PC-9 (cell line): ENCODE results near the gene CACNA2D1. TPM values are rescaled to one million over a fixed set of nuclear protein-coding genes. Genes with fewer than 3 reads are reported as not detected.

Experiments
- BruUV-seq: library from RNA; stranded (reverse); fragments of 400-500 nt; replicated peaks from 2 replicates; lab custom pipeline; 2021; lab: Mats Ljungman, UMichigan
- CTCF ChIA-PET: fragments of 300-600 bp; sonication (Branson Sonifier 250); formaldehyde crosslinking; loops from one replicate; lab custom pipeline; 2022; ENCODE audit warnings: antibody characterized with exemption; lab: Charles Lee
- POLR2A ChIA-PET: fragments of 300-600 bp; sonication (Branson Sonifier 250); formaldehyde crosslinking; loops from one replicate; lab custom pipeline; 2022; ENCODE audit warnings: antibody characterized with exemption; ENCODE audit not compliant: unreplicated experiment; lab: Charles Lee
- DNase-seq, 2 experiments: peaks; one replicate each; pipeline versions ENCODE4 v3.0.0 to v3.0.0-alpha.2; 2015 to 2022; ENCODE audit warnings: mixed read lengths in 1 of 2
- H2AFZ ChIP-seq: fragments of 200-600 bp; sonication (generic); 2 replicates; pipeline ENCODE4 v1.8.1; 2017; ENCODE audit warnings: antibody characterized with exemption
- H3F3A ChIP-seq: fragments of 200-600 bp; sonication (generic); 2 replicates; pipeline ENCODE4 v1.8.1; 2017; ENCODE audit warnings: antibody characterized with exemption, mild to moderate bottlenecking, low read depth; ENCODE audit not compliant: insufficient read depth
- H3K27ac ChIP-seq: fragments of 200-600 bp; sonication (generic); 2 replicates; pipeline ENCODE4 v1.6.1; 2016; ENCODE audit warnings: mixed run types
- H3K27me3 ChIP-seq: fragments of 200-600 bp; sonication (generic); 2 replicates; pipeline ENCODE4 v1.6.1; 2016; ENCODE audit warnings: low read depth, mixed run types; ENCODE audit not compliant: insufficient read depth
- H3K36me3 ChIP-seq: fragments of 200-600 bp; sonication (generic); 2 replicates; pipeline ENCODE4 v1.6.1; 2016; ENCODE audit warnings: low read depth, mixed run types
- H3K4me1 ChIP-seq: fragments of 200-600 bp; sonication (generic); replicated peaks from 2 replicates; pipeline ENCODE4 v1.6.1; 2016; ENCODE audit warnings: mixed run types; ENCODE audit not compliant: insufficient read depth
- H3K4me2 ChIP-seq: fragments of 200-600 bp; sonication (generic); 2 replicates; pipeline ENCODE4 v1.6.1; 2017; ENCODE audit warnings: mixed run types
- H3K4me3 ChIP-seq: fragments of 200-600 bp; sonication (generic); 2 replicates; pipeline ENCODE4 v1.6.1; 2016; ENCODE audit warnings: mixed run types
- H3K79me2 ChIP-seq: fragments of 200-600 bp; sonication (generic); 2 replicates; pipeline ENCODE4 v1.6.1; 2017; ENCODE audit warnings: low read depth, mixed run types
- H3K9me2 ChIP-seq: fragments of 200-600 bp; sonication (generic); 2 replicates; pipeline ENCODE4 v1.8.1; 2017; ENCODE audit warnings: mild to moderate bottlenecking; ENCODE audit not compliant: insufficient read depth
- H3K9me3 ChIP-seq: fragments of 200-600 bp; sonication (generic); 2 replicates; pipeline ENCODE4 v1.8.1; 2016; ENCODE audit warnings: low read depth; ENCODE audit not compliant: insufficient read depth
- H4K20me1 ChIP-seq: fragments of 200-600 bp; sonication (generic); 2 replicates; pipeline ENCODE4 v1.8.1; 2017; ENCODE audit not compliant: insufficient read depth
- EZH2 ChIP-seq: fragments of 200-600 bp; sonication (generic); IDR thresholded peaks from 2 replicates; pipeline ENCODE4 v1.8.0; 2017; ENCODE audit warnings: antibody characterized with exemption, low read depth
- intact Hi-C: fragments of 100-400 bp; cut with micrococcal nuclease; formaldehyde crosslinking; loops from one replicate; pipeline ENCODE4 v1.10.0; 2022; ENCODE audit not compliant: unreplicated experiment
- total RNA-seq: library from RNA; stranded (reverse); gene quantifications from 2 replicates; pipeline ENCODE4 v1.2.3, GENCODE V29; 2021
- TF ChIP-seq, protein P1 (sequence below): fragments of 200-600 bp; sonication (generic); conservative IDR thresholded peaks from 2 replicates; pipeline ENCODE4 v1.6.1; 2017; ENCODE audit warnings: mixed run types, antibody characterized with exemption, mild to moderate bottlenecking, moderate library complexity

Gene CACNA2D1
- total RNA-seq, 1 experiment from 2014 or later = 3.2 TPM

DNA sequence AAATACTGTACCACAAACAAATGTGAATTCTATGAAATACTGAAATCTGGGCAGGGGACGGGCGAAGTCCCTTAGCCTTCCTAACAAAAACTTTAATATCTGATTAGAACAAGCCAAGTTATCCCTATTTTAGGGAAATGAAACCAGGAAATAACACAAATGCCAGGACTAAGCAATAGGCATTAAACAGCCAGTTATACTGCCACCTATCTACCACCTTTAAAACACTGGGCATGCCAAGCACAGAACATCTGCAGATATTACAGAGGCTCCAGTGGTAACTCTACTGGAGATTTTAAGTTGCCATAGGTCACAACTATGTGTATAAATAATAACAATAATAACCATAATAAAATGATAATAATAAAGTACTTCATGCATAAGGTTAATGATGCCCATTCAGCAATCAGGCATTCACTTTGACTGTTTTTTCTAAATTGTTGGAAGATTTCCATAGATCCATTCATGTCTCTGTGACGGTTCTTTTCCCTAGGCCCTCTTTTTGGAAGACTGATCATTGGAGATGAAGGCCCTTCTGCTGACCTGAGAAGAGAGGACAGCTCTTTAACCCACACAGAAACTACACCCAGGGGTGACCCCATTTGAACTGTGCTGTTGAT is 195.7 kb downstream of the CACNA2D1 start:
- ChIA-PET POLR2A (no interaction called here), CTCF (no interaction called here)
- Histone ChIP-seq H3K4me3 (no peak overlapping the region), H3K27me3 (no peaks in the 10 kb centered on the region), H3K9me2 (no peaks in the 10 kb centered on the region), H3F3A (no peaks in the 10 kb centered on the region), H3K79me2 (no peaks in the 10 kb centered on the region), H3K36me3 (no peaks in the 10 kb centered on the region), H4K20me1 (no peaks in the 10 kb centered on the region), H2AFZ (no peak overlapping the region), H3K4me2 (no peak overlapping the region), H3K4me1 (no peaks in the 10 kb centered on the region), H3K9me3 (no peaks in the 10 kb centered on the region), H3K27ac (no peak overlapping the region)
- DNase-seq = no peak
- intact Hi-C loops = no loop called here
- BruUV-seq = no TSS peak
- TF ChIP-seq EZH2 = no peak
- TF ChIP-seq, protein P1, sequence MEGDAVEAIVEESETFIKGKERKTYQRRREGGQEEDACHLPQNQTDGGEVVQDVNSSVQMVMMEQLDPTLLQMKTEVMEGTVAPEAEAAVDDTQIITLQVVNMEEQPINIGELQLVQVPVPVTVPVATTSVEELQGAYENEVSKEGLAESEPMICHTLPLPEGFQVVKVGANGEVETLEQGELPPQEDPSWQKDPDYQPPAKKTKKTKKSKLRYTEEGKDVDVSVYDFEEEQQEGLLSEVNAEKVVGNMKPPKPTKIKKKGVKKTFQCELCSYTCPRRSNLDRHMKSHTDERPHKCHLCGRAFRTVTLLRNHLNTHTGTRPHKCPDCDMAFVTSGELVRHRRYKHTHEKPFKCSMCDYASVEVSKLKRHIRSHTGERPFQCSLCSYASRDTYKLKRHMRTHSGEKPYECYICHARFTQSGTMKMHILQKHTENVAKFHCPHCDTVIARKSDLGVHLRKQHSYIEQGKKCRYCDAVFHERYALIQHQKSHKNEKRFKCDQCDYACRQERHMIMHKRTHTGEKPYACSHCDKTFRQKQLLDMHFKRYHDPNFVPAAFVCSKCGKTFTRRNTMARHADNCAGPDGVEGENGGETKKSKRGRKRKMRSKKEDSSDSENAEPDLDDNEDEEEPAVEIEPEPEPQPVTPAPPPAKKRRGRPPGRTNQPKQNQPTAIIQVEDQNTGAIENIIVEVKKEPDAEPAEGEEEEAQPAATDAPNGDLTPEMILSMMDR = peak; percentile 59; the same call in 1 of the 2 replicates

DNA sequence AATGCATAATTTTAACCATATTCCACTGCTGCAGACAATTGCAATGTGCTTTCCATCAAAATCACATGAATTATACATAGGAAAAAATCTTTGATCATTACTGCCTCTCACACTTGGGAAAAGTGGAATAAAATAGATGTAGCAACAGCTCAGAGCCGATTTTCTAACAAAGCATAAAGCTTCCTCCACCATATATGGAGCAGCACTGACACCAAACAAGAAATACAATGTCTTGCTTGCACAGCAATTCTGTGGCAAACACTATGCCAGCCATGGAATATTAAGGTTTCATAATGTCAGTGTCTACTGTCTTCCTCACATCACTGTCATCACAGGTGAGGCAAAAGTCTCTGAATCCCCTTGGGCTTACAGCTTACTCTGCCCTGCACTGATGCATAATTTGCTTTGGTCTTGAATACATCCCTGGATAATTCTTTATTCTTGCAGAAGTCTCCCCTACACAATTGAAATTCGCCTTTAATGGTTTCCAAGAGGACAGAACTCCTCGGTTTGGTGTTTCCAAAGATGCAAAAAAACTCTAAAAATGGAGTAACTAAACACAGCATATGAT is 198.5 kb downstream of the CACNA2D1 start:
- Histone ChIP-seq H3K9me3 (no peaks in the 10 kb centered on the region), H3K4me2 (no peak overlapping the region), H3K79me2 (no peaks in the 10 kb centered on the region), H3K27ac (no peak overlapping the region), H3F3A (no peaks in the 10 kb centered on the region), H4K20me1 (no peaks in the 10 kb centered on the region), H3K4me3 (no peak overlapping the region), H3K4me1 (no peaks in the 10 kb centered on the region), H3K27me3 (no peaks in the 10 kb centered on the region), H2AFZ (no peak overlapping the region), H3K9me2 (no peaks in the 10 kb centered on the region), H3K36me3 (no peaks in the 10 kb centered on the region)
- CTCF ChIA-PET = interaction anchor here (0.5 kb wide), 1 partner anchor 1002 kb away, joined by 3 read pairs; no protein-coding TSS in a partner anchor
- TF ChIP-seq, protein P1 = no peak
- no peak for TF ChIP-seq EZH2
- no TSS peak for BruUV-seq
- DNase-seq = no peak
- intact Hi-C loops = loop anchor here (5.0 kb wide), 1 partner anchor 237 kb away; no protein-coding TSS in a partner anchor
- POLR2A ChIA-PET = no interaction called here

DNA sequence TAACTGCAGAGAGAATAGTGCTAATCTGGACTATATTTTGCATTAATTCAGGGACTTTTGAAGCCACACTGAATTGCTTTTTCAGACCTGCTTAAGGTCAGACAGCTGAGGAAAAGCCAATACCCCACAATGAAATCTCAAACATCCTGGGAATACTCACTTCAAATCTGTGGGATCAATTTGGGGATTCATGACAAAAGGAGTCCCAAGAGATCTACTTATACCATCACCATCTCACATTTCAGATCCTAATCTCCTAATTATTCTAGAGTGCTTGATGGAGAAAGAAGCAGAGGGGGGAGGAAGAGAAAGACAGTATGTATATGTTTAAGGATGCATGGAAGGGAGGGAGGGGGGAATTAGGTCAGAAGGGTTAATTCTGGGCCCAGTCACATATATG is 202.2 kb downstream of the CACNA2D1 start:
- Histone ChIP-seq H4K20me1 (no peaks in the 10 kb centered on the region), H3K79me2 (no peaks in the 10 kb centered on the region), H2AFZ (no peak overlapping the region), H3K4me1 (no peaks in the 10 kb centered on the region), H3K4me2 (no peak overlapping the region), H3K9me2 (no peaks in the 10 kb centered on the region), H3F3A (no peaks in the 10 kb centered on the region), H3K27me3 (no peaks in the 10 kb centered on the region), H3K9me3 (no peaks in the 10 kb centered on the region), H3K36me3 (no peaks in the 10 kb centered on the region), H3K4me3 (no peak overlapping the region), H3K27ac (no peak overlapping the region)
- TF ChIP-seq, protein P1 = no peak
- TF ChIP-seq EZH2 = no peak
- BruUV-seq = no TSS peak
- no peak for DNase-seq
- intact Hi-C loops = loop anchor here (5.0 kb wide), 1 partner anchor 241 kb away; no protein-coding TSS in a partner anchor
- ChIA-PET CTCF (no interaction called here), POLR2A (no interaction called here)
